Measurements from ENCODE around the gene TNFRSF25.
"Not testable (repeated sequence)": the region's sequence is repeated elsewhere in the genome, so short reads cannot be mapped to it uniquely, and the experiment has no call there.

The TNFRSF25 gene

DNA sequence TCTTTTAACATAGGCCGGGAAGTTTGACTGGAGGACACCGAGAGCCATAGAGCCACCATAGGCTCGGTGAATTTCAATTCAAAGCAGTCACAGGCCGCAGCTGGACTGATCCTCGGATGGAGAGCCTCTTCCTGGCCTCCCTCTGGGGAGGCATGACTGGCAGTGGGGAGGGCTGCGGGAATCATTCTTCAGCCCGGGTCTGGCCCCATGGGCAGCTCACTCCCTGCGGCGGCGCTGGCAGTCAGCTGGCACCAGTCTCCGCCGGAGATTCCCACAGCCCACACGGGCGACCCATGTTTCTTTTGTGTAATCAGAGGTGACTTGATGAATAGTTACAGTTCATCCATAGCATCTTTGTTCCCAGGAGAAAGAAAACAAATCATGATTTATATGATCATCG lies 30.8 kb downstream of the TNFRSF25 start:
- TF ChIP-seq EZH2 (IDR thresholded peaks at IDR 0.05), result no peak
- no peak for TF ChIP-seq POLR2AphosphoS5 (IDR thresholded peaks at IDR 0.05; ENCODE audit: borderline replicate concordance, low read depth, low read length)
- TF ChIP-seq FOXP2 (optimal IDR thresholded peaks at IDR 0.05; ENCODE audit: control extremely low read depth, extremely low read length, insufficient read depth), result no peak
- no peak for DNase-seq (ENCODE audit: low read depth, low spot score)
- H3K9ac ChIP-seq (ENCODE audit: insufficient read length), result no peak overlapping the region
- no peak overlapping the region for H3K27ac ChIP-seq
- H3K9me3 ChIP-seq (ENCODE audit: low read depth, low read length), result no peaks in the 10 kb centered on the region
- H3K4me3 ChIP-seq, result no peak overlapping the region
- no peaks in the 10 kb centered on the region for H3K36me3 ChIP-seq (ENCODE audit: insufficient read depth, low read length)

GRCh38 chr1:6434186-6434585 lies 31.8 kb downstream of the TNFRSF25 start:
- Histone ChIP-seq H3K36me3 (ENCODE audit: insufficient read depth, low read length) (no peaks in the 10 kb centered on the region), H3K27ac (no peak overlapping the region), H3K4me3 (no peak overlapping the region), H3K9ac (ENCODE audit: insufficient read length) (no peak overlapping the region), H3K9me3 (ENCODE audit: low read depth, low read length) (no peaks in the 10 kb centered on the region)
- no peak for DNase-seq (ENCODE audit: low read depth, low spot score)
- no peak for TF ChIP-seq EZH2 (IDR thresholded peaks at IDR 0.05)
- TF ChIP-seq POLR2AphosphoS5 (IDR thresholded peaks at IDR 0.05; ENCODE audit: borderline replicate concordance, low read depth, low read length), result no peak
- TF ChIP-seq FOXP2 (optimal IDR thresholded peaks at IDR 0.05; ENCODE audit: control extremely low read depth, extremely low read length, insufficient read depth), result no peak

DNA sequence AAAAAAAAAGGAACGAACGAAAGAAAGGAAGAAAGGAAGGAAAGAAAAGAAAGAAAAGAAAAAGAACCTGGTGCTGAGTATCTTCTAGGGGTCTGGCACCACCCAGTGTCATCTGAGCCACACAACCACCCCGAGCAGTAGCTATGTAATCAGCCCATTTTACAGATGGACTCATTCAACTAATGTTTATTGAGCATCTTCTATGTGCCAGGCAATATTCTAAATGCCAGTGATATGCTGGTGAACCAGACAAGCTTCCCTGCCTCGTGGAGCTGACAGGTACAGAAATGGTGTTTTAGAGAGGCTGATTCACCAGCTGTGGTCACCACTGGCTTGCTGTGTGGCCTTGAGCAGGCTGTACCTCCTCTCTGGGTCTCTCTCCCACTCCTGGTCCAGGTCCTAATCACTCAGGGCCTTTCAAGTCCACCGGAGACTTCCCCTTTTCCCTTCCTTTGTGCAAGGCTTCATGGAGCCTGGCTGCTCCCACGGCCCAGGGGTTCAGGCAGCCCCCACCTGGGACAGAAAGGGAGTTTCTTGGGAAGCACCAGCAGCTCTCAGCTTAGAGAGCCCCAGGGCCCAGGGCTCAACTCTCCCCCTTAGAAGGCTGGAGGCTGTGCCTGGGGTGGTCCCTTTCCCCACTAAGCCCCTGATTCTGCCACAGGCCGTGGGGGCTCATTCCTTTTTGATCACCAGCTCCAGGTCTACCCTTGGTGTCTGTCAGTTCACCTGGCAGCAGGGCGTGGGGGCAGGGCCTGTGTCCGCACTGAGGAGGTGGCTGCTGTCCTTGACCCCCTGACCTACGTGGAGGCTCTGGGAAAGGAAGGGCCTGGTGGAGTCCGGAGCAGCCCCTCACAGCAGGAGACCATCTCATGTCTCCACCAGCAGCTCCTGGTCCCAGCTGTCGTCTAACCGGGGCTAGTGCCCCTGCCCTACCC lies 34.1 kb downstream of the TNFRSF25 start:
- H3K36me3 ChIP-seq (ENCODE audit: insufficient read depth, low read length); H3K27ac ChIP-seq; DNase-seq (ENCODE audit: low read depth, low spot score); H3K9ac ChIP-seq (ENCODE audit: insufficient read length); H3K4me3 ChIP-seq; H3K9me3 ChIP-seq (ENCODE audit: low read depth, low read length): not testable (repeated sequence)

GRCh38 chr1:6429660-6430411 lies 36.1 kb downstream of the TNFRSF25 start:
- H3K9ac ChIP-seq (ENCODE audit: insufficient read length); H3K4me3 ChIP-seq; DNase-seq (ENCODE audit: low read depth, low spot score); H3K27ac ChIP-seq; H3K9me3 ChIP-seq (ENCODE audit: low read depth, low read length); H3K36me3 ChIP-seq (ENCODE audit: insufficient read depth, low read length): not testable (repeated sequence)

DNA sequence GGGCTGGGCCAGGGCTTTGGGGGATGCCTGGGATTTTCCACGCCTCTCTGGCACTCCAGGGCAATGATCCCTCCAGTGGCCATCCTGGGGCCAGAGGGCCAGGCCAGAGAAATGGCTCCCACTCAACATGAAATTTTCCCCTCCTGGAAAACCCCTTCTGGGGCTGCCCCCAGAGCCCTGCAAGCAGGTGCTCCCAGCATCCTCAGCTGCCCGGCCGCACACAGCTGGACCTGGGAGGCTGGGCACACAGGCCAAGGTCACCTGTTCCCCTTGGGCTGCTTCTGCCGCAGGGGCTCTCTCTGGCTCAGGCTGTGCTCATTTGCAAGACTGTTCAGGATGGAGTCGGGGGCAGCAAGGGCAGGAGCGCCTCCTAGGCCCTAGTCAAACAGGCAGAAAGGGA lies 37.5 kb downstream of the TNFRSF25 start:
- not testable (repeated sequence) for H3K36me3 ChIP-seq (ENCODE audit: insufficient read depth, low read length); DNase-seq (ENCODE audit: low read depth, low spot score); H3K9ac ChIP-seq (ENCODE audit: insufficient read length); H3K4me3 ChIP-seq; H3K27ac ChIP-seq; H3K9me3 ChIP-seq (ENCODE audit: low read depth, low read length)

GRCh38 chr1:6427441-6428390 lies 38.3 kb downstream of the TNFRSF25 start:
- Histone ChIP-seq H3K4me3 (no peak overlapping the region), H3K36me3 (ENCODE audit: insufficient read depth, low read length) (no peaks in the 10 kb centered on the region), H3K9me3 (ENCODE audit: low read depth, low read length) (no peaks in the 10 kb centered on the region), H3K27ac (no peak overlapping the region), H3K9ac (ENCODE audit: insufficient read length) (no peak overlapping the region)
- DNase-seq (ENCODE audit: low read depth, low spot score), result no peak
- TF ChIP-seq EZH2 (IDR thresholded peaks at IDR 0.05), result no peak
- TF ChIP-seq FOXP2 (optimal IDR thresholded peaks at IDR 0.05; ENCODE audit: control extremely low read depth, extremely low read length, insufficient read depth), result no peak
- TF ChIP-seq POLR2AphosphoS5 (IDR thresholded peaks at IDR 0.05; ENCODE audit: borderline replicate concordance, low read depth, low read length), result no peak

DNA sequence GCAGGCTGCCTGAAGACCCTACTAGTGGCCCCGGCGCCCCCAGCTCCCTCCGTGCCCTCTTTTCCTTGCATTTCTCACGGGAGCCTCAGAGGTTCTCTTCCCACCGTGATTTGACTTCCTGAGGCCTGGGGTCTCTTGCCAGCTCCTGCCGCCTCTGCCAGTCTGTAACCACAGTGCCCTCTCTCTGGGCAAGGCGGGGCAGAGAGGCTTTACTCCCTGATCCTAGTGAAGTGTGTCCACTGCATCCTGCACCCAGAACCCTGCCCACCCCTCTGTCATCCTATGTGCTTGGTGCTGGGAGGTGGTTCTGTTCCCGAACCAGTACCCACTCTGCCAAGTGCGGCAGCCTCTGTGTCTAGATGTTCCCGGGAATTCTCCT lies 39.0 kb downstream of the TNFRSF25 start:
- H3K36me3 ChIP-seq (ENCODE audit: insufficient read depth, low read length), result no peaks in the 10 kb centered on the region
- H3K4me3 ChIP-seq, result no peak overlapping the region
- DNase-seq (ENCODE audit: low read depth, low spot score), result no peak
- no peak overlapping the region for H3K27ac ChIP-seq
- TF ChIP-seq EZH2 (IDR thresholded peaks at IDR 0.05) (no peak), FOXP2 (optimal IDR thresholded peaks at IDR 0.05; ENCODE audit: control extremely low read depth, extremely low read length, insufficient read depth) (no peak), POLR2AphosphoS5 (IDR thresholded peaks at IDR 0.05; ENCODE audit: borderline replicate concordance, low read depth, low read length) (no peak)
- no peak overlapping the region for H3K9ac ChIP-seq (ENCODE audit: insufficient read length)
- no peaks in the 10 kb centered on the region for H3K9me3 ChIP-seq (ENCODE audit: low read depth, low read length)

GRCh38 chr1:6426277-6426971 lies 39.5 kb downstream of the TNFRSF25 start:
- H3K4me3 ChIP-seq, result no peak overlapping the region
- no peak overlapping the region for H3K27ac ChIP-seq
- H3K9ac ChIP-seq (ENCODE audit: insufficient read length), result no peak overlapping the region
- no peaks in the 10 kb centered on the region for H3K36me3 ChIP-seq (ENCODE audit: insufficient read depth, low read length)
- DNase-seq (ENCODE audit: low read depth, low spot score), result no peak
- no peaks in the 10 kb centered on the region for H3K9me3 ChIP-seq (ENCODE audit: low read depth, low read length)
- TF ChIP-seq EZH2 (IDR thresholded peaks at IDR 0.05) (no peak), POLR2AphosphoS5 (IDR thresholded peaks at IDR 0.05; ENCODE audit: borderline replicate concordance, low read depth, low read length) (no peak), FOXP2 (optimal IDR thresholded peaks at IDR 0.05; ENCODE audit: control extremely low read depth, extremely low read length, insufficient read depth) (no peak)
